Calu3 (cell line): ENCODE results near the gene MACROD2. TPM values are rescaled to one million over a fixed set of nuclear protein-coding genes. Genes with fewer than 3 reads are reported as not detected.

Experiments used
- BruUV-seq: library from RNA; stranded (reverse); fragments of 400-500 nt; replicated peaks from 2 replicates; lab custom pipeline; 2021; lab: Mats Ljungman, UMichigan
- CTCF ChIA-PET: fragments of 300-600 bp; sonication (Branson Sonifier 250); formaldehyde crosslinking; loops from one replicate; lab custom pipeline; 2022; ENCODE audit warnings: antibody characterized with exemption; lab: Charles Lee
- DNase-seq: peaks from one replicate; pipeline ENCODE4 v3.0.0; 2022
- H3K27ac Mint-ChIP-seq: one replicate; pipeline ENCODE4 v1.8.0; 2022; ENCODE audit warnings: mixed read lengths; ENCODE audit not compliant: unreplicated experiment
- H3K27me3 Mint-ChIP-seq: one replicate; pipeline ENCODE4 v1.8.0; 2022; ENCODE audit warnings: mixed read lengths; ENCODE audit not compliant: unreplicated experiment
- H3K36me3 Mint-ChIP-seq: one replicate; pipeline ENCODE4 v1.8.0; 2022; ENCODE audit warnings: mild to moderate bottlenecking, moderate library complexity, mixed read lengths; ENCODE audit not compliant: insufficient read depth, unreplicated experiment
- H3K4me1 Mint-ChIP-seq: one replicate; pipeline ENCODE4 v1.8.0; 2022; ENCODE audit warnings: mild to moderate bottlenecking, low read depth, mixed read lengths; ENCODE audit not compliant: unreplicated experiment
- H3K4me3 Mint-ChIP-seq: one replicate; pipeline ENCODE4 v1.8.0; 2022; ENCODE audit warnings: mild to moderate bottlenecking, low read depth, moderate library complexity, mixed read lengths; ENCODE audit not compliant: unreplicated experiment
- H3K9me3 Mint-ChIP-seq: one replicate; pipeline ENCODE4 v1.8.0; 2022; ENCODE audit warnings: low read depth, mixed read lengths; ENCODE audit not compliant: unreplicated experiment
- CTCF ChIP-seq: fragments of 200-600 bp; IDR thresholded peaks from one replicate; pipeline ENCODE4 v1.8.0; 2022; ENCODE audit warnings: antibody characterized with exemption; ENCODE audit not compliant: unreplicated experiment
- intact Hi-C: fragments of 100-400 bp; cut with micrococcal nuclease; formaldehyde crosslinking; loops from one replicate; pipeline ENCODE4 v1.10.0; 2022; ENCODE audit not compliant: unreplicated experiment
- total RNA-seq: library from RNA; stranded (reverse); gene quantifications from 2 replicates; pipeline ENCODE4 v1.2.3, GENCODE V29; 2022

Gene MACROD2
- total RNA-seq, 1 experiment from 2014 or later, result 29.4 TPM

GRCh38 chr20:14740380-14740779 lies 745.1 kb downstream of the MACROD2 start:
- Mint-ChIP-seq H3K36me3 (no peaks in the 10 kb centered on the region), H3K4me3 (no peak overlapping the region), H3K27me3 (no peaks in the 10 kb centered on the region), H3K4me1 (no peaks in the 10 kb centered on the region), H3K27ac (no peak overlapping the region), H3K9me3 (no peaks in the 10 kb centered on the region)
- intact Hi-C loops, result no loop called here
- CTCF ChIA-PET, result no interaction called here
- no peak for TF ChIP-seq CTCF
- BruUV-seq, result no TSS peak
- DNase-seq, result no peak

- no peak for DNase-seq
- no peaks in the 10 kb centered on the region for H3K4me1 Mint-ChIP-seq
- BruUV-seq, result no TSS peak
- CTCF ChIA-PET, result no interaction called here
- intact Hi-C loops, result no loop called here
- no peak overlapping the region for H3K27ac Mint-ChIP-seq
- TF ChIP-seq CTCF, result no peak
- no peaks in the 10 kb centered on the region for H3K36me3 Mint-ChIP-seq
- no peak overlapping the region for H3K4me3 Mint-ChIP-seq
- H3K9me3 Mint-ChIP-seq, result no peaks in the 10 kb centered on the region
- H3K27me3 Mint-ChIP-seq, result no peaks in the 10 kb centered on the region
Observed at GRCh38 chr20:14741616-14742015, 746.3 kb downstream of the MACROD2 start.

GRCh38 chr20:14744723-14745122 lies 749.4 kb downstream of the MACROD2 start:
- no peaks in the 10 kb centered on the region for H3K27me3 Mint-ChIP-seq
- no peak for DNase-seq
- no peaks in the 10 kb centered on the region for H3K36me3 Mint-ChIP-seq
- no peak overlapping the region for H3K27ac Mint-ChIP-seq
- H3K4me1 Mint-ChIP-seq, result no peaks in the 10 kb centered on the region
- intact Hi-C loops, result no loop called here
- CTCF ChIA-PET, result no interaction called here
- no peaks in the 10 kb centered on the region for H3K9me3 Mint-ChIP-seq
- BruUV-seq, result no TSS peak
- no peak overlapping the region for H3K4me3 Mint-ChIP-seq
- TF ChIP-seq CTCF, result no peak

- H3K4me1 Mint-ChIP-seq, result no peaks in the 10 kb centered on the region
- H3K36me3 Mint-ChIP-seq, result no peaks in the 10 kb centered on the region
- no peak overlapping the region for H3K27ac Mint-ChIP-seq
- no TSS peak for BruUV-seq
- no peak overlapping the region for H3K4me3 Mint-ChIP-seq
- H3K27me3 Mint-ChIP-seq, result no peaks in the 10 kb centered on the region
- DNase-seq, result no peak
- TF ChIP-seq CTCF, result no peak
- H3K9me3 Mint-ChIP-seq, result no peaks in the 10 kb centered on the region
- intact Hi-C loops, result no loop called here
- CTCF ChIA-PET, result no interaction called here
Observed at GRCh38 chr20:14745830-14746229, 750.5 kb downstream of the MACROD2 start.

- intact Hi-C loops, result no loop called here
- no peak for DNase-seq
- no TSS peak for BruUV-seq
- Mint-ChIP-seq H3K4me1 (no peaks in the 10 kb centered on the region), H3K4me3 (no peak overlapping the region), H3K27me3 (no peaks in the 10 kb centered on the region), H3K9me3 (no peaks in the 10 kb centered on the region), H3K27ac (no peak overlapping the region), H3K36me3 (no peaks in the 10 kb centered on the region)
- CTCF ChIA-PET, result no interaction called here
- no peak for TF ChIP-seq CTCF
Observed at GRCh38 chr20:14751191-14751590, 755.9 kb downstream of the MACROD2 start.
